Tibial nerve (tissue), 4 donors: ENCODE data around the gene PIP5K1B. TPM values are rescaled to one million over a fixed set of nuclear protein-coding genes. Genes with fewer than 3 reads are reported as not detected.
A peak's percentile ranks its signal among the peaks of the same experiment; 100 is the strongest.

Source experiments
- DNase-seq, 2 donors: peaks; one replicate each; pipeline ENCODE4 v3.0.0-alpha.2; 2019; ENCODE audit warnings: low spot score in 2 of 2
- H3K27ac ChIP-seq, 4 donors: fragments of 200-600 bp; sonication (generic) in 3 of 4; one replicate each; pipeline ENCODE4 v1.5.1; 2017 to 2019; ENCODE audit warnings: mild to moderate bottlenecking in 1 of 4
- H3K27me3 ChIP-seq, 2 donors: fragments of 200-600 bp; sonication (generic) in 1 of 2; one replicate each; pipeline versions ENCODE4 v1.5.1 to v1.6.0; 2017 to 2019
- H3K36me3 ChIP-seq, 3 donors: fragments of 200-600 bp; sonication (generic); one replicate each; pipeline ENCODE4 v1.5.1; 2018 to 2019
- H3K4me1 ChIP-seq, 4 donors: fragments of 200-600 bp; sonication (generic) in 3 of 4; one replicate each; pipeline ENCODE4 v1.5.1; 2017 to 2019
- H3K4me3 ChIP-seq, 4 donors: fragments of 200-600 bp; sonication (generic) in 3 of 4; one replicate each; pipeline ENCODE4 v1.5.1; 2017 to 2019; ENCODE audit warnings: mild to moderate bottlenecking in 1 of 4, moderate library complexity in 1 of 4
- H3K9me3 ChIP-seq, 4 donors: fragments of 200-600 bp; sonication (generic) in 3 of 4; one replicate each; pipeline ENCODE4 v1.5.1; 2017 to 2019
- CTCF ChIP-seq, 5 experiments: fragments of 200-600 bp in 3 of 5; fragments of 450-650 bp in 2 of 5; sonication (generic) in 3 of 5; IDR thresholded peaks; one replicate each; pipeline ENCODE4 v1.5.1; 2016 to 2019; ENCODE audit warnings: antibody characterized with exemption in 5 of 5, mild to moderate bottlenecking in 3 of 5, moderate library complexity in 2 of 5
- EP300 ChIP-seq, 2 donors: sonication (generic); formaldehyde crosslinking; IDR thresholded peaks; one replicate each; pipeline ENCODE4 v1.6.1; 2017; ENCODE audit warnings: antibody characterized with exemption in 2 of 2, mild to moderate bottlenecking in 1 of 2
- POLR2A ChIP-seq, 2 donors: fragments of 450-650 bp; IDR thresholded peaks; one replicate each; pipeline ENCODE4 v1.6.1; 2017; ENCODE audit warnings: antibody characterized with exemption in 2 of 2, mild to moderate bottlenecking in 2 of 2, moderate library complexity in 2 of 2
- WGBS, 2 donors: methylation state at CpG; one replicate each; pipeline ENCODE4 v1.1.5; 2018; 5-methylcytosine and 5-hydroxymethylcytosine counted together
- total RNA-seq, 4 donors: library from RNA; depleted of rRNA; stranded (reverse); fragments of >200 nt; gene quantifications; one replicate each; pipeline ENCODE4 v1.1.0, GENCODE V29; 2016

Gene PIP5K1B, protein sequence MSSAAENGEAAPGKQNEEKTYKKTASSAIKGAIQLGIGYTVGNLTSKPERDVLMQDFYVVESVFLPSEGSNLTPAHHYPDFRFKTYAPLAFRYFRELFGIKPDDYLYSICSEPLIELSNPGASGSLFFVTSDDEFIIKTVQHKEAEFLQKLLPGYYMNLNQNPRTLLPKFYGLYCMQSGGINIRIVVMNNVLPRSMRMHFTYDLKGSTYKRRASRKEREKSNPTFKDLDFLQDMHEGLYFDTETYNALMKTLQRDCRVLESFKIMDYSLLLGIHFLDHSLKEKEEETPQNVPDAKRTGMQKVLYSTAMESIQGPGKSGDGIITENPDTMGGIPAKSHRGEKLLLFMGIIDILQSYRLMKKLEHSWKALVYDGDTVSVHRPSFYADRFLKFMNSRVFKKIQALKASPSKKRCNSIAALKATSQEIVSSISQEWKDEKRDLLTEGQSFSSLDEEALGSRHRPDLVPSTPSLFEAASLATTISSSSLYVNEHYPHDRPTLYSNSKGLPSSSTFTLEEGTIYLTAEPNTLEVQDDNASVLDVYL
- total RNA-seq: 1 to 10 TPM in 3 of 4 donors, under 1 TPM in 1; 0.20 to 6.8 (median 3.5) TPM

DNA sequence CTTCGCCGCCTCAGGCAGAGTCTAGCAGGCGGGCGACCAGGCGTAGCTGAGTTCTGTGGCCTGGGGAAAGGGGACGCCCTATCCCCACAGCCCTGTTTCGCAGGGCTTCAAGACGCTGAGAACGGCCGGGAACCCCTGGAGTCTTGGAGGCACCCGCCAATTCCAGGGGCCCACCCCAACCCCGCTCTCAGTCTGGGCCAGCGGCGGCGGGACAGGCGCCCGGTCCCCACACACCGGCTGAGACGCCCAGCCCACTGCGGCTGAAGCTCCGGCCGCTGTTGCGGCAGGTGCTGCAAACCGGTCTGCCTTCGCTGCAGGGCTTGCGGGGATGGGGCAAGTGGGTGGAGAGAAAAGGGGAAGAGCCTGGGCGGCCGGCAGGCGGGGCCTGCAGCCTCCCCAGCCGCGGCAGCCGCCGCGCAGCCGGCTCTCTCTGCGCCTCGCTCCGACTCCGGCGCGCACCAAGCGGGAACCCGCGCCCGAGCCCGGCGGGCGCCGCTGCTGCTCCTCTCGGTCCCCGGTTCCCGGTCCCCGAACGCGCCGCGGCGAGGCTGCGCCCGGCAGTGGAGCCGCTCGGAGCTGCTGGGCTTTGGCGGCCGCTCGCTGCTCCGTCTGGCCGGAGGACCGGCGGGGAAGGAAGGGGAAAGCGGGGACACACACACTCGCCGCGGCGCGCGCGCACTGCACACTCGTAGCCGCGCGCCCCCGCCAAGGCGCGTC is at the start of gene PIP5K1B:
Gene PIP5K1B, plus strand, starts transcription at position 427 of the 717 bp plus-strand sequence. CDS start 117,375 bp downstream, outside the sequence.
- no peaks in the 10 kb centered on the region for H3K36me3 ChIP-seq
- H3K27me3 ChIP-seq: peaks cover 0 to 56% of the 10 kb centered on the region in 2 donors
- H3K4me1 ChIP-seq: peaks cover 0 to 29% (median 9%) of the 10 kb centered on the region in 4 donors
- DNase-seq: no peak
- peak within 1 kb of the TSS in 2 of 4 donors; percentile 1 to 76 for H3K27ac ChIP-seq
- WGBS, 2 donors: 1% methylated on average over 29 to 33 of the region's 84 CpGs
- TF ChIP-seq POLR2A (IDR thresholded peaks at IDR 0.05): no peak
- no peaks in the 10 kb centered on the region for H3K9me3 ChIP-seq
- H3K4me3 ChIP-seq: peak within 1 kb of the TSS; percentile 45 to 64 (median 54)

DNA sequence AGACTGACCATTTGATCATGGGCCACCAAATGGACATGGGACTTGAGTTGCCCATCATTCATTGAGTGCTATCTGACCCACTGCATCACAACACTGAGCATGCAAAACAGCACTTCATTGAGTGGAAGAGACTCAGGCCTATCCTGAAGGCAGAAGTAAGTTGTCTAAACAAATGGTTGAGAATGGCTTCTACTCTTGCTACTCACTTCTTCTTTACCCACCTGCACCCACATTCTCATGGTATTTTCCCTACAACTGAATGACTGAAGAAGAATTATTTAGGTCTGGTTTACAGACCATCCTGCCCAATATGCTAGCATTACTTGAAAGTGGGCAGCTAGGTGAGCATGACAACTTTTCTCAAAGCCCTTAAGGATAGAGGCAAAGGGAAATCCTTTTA is 41.0 kb upstream of the PIP5K1B start:
- no peaks in the 10 kb centered on the region for H3K36me3 ChIP-seq
- no peak overlapping the region for H3K27ac ChIP-seq
- no peaks in the 10 kb centered on the region for H3K4me1 ChIP-seq
- no peak overlapping the region for H3K4me3 ChIP-seq
- TF ChIP-seq POLR2A (IDR thresholded peaks at IDR 0.05) (no peak), EP300 (IDR thresholded peaks at IDR 0.05) (no peak), CTCF (IDR thresholded peaks at IDR 0.05) (no peak)
- H3K9me3 ChIP-seq: no peaks in the 10 kb centered on the region
- no peak for DNase-seq
- H3K27me3 ChIP-seq: no peaks in the 10 kb centered on the region

DNA sequence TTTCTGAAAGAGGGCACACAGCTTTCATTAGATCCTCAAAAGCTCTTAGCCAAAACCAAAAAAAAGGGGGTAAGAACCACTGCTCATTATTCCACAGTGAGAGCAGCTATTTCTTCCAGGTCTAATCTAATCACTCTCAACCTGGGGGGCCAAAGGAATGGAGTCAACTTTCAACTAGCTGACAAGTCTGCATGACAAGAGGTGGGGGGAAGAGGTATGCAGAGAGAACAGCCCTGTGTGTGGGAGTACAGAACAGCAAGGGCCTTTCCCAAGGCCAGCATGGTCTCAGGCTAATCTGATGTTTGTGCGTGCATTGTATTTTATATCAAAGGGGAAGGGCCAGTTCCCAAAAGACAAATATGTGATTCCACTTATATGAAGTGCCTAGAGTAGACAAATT is 36.9 kb upstream of the PIP5K1B start:
- no peak for DNase-seq
- Histone ChIP-seq H3K27me3 (no peaks in the 10 kb centered on the region), H3K4me3 (no peak overlapping the region), H3K36me3 (no peaks in the 10 kb centered on the region), H3K9me3 (no peaks in the 10 kb centered on the region), H3K4me1 (no peaks in the 10 kb centered on the region), H3K27ac (no peak overlapping the region)
- TF ChIP-seq EP300 (IDR thresholded peaks at IDR 0.05) (no peak), POLR2A (IDR thresholded peaks at IDR 0.05) (no peak), CTCF (IDR thresholded peaks at IDR 0.05) (no peak)
- WGBS, 2 donors: 71 to 83% methylated on average over 1 of the region's 1 CpG

DNA sequence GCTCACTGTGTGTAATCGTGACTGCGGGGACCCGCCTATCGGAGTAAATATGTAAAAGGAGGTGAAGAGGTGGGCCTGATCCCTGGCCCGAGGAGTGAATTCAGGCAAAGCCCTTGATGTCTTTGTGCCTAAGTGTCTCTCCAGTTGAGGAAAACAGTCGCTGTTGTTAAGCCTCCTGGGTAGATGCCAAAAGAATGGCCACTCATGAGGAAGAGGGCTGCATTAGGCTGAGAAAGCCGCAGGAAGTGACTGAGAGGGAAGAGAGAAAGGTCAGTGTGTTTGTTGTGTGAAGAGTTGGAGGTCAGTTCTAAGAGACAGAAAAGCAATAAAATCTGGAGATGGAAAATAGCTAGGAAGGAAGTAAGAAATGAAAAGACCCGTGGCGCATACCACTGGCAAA is 35.8 kb upstream of the PIP5K1B start:
- no peak for DNase-seq
- TF ChIP-seq POLR2A (IDR thresholded peaks at IDR 0.05) (no peak), CTCF (IDR thresholded peaks at IDR 0.05) (no peak), EP300 (IDR thresholded peaks at IDR 0.05) (no peak)
- 35 to 37% methylated on average over 9 of the region's 9 CpGs for WGBS, 2 donors
- no peaks in the 10 kb centered on the region for H3K27me3 ChIP-seq
- H3K4me3 ChIP-seq: no peak overlapping the region
- H3K4me1 ChIP-seq: no peaks in the 10 kb centered on the region
- no peaks in the 10 kb centered on the region for H3K9me3 ChIP-seq
- H3K36me3 ChIP-seq: no peaks in the 10 kb centered on the region
- no peak overlapping the region for H3K27ac ChIP-seq

DNA sequence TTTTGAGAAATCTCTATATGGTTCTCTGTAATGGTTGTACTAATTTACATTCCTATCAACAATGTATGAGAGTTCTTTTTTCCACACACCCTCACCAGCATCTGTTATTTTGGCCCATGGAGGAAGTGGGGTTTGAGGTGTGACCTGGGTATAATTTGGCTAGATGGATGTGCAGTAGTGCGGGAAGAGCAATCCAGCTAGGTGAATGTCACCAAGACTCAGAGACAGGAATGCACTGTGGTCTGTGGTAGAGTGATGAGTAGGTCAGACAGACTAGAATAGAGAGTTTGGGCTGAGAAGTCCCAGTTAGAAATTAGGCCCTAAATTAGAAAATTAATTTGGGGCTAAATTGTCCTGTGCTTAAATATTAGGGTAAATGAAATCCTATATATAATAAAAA is 32.8 kb upstream of the PIP5K1B start:
- Histone ChIP-seq H3K4me1 (no peaks in the 10 kb centered on the region), H3K4me3 (no peak overlapping the region), H3K36me3 (no peaks in the 10 kb centered on the region), H3K27ac (no peak overlapping the region), H3K27me3 (no peaks in the 10 kb centered on the region), H3K9me3 (no peaks in the 10 kb centered on the region)
- no peak for DNase-seq
- 91 to 100% methylated on average over 1 of the region's 1 CpG for WGBS, 2 donors
- TF ChIP-seq POLR2A (IDR thresholded peaks at IDR 0.05) (no peak), CTCF (IDR thresholded peaks at IDR 0.05) (no peak), EP300 (IDR thresholded peaks at IDR 0.05) (no peak)
